ENCODE data around the gene NABP1. TPM values are rescaled to one million over a fixed set of nuclear protein-coding genes. Genes with fewer than 3 reads are reported as not detected.
"Not testable (repeated sequence)": the region's sequence is repeated elsewhere in the genome, so short reads cannot be mapped to it uniquely, and the experiment has no call there.

NABP1 gene
- total RNA-seq, 1 experiment from 2014 or later = 96.3 TPM

DNA sequence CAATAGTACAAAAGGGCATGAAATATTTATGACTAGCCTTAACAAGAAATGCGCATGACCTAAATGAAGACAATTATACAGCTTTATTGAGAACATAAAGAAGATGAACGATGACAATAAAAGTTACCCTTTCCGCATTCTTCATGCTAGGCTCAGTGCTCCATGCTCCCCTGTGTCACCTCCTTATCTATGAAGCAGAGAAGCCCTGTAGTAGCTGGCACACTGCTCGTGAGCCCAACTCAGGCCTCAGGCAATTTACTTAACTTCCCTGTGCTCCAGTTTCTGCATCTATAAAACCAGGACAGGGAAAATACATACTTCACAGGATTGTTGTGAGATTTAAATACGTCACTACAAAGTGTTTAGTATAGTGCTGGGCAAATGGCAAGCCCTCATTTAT lies 34.5 kb upstream of the NABP1 start:
- POLR2A ChIA-PET = interaction anchor here (0.7 to 1.4 kb wide), 4 partner anchors 34 to 63 kb away, joined by 3 to 9 read pairs (median 4); partner anchors contain the start of gene NABP1
- peaks cover 2% of the 10 kb centered on the region for H3K36me3 Mint-ChIP-seq (ENCODE audit: insufficient read depth, unreplicated experiment)

DNA sequence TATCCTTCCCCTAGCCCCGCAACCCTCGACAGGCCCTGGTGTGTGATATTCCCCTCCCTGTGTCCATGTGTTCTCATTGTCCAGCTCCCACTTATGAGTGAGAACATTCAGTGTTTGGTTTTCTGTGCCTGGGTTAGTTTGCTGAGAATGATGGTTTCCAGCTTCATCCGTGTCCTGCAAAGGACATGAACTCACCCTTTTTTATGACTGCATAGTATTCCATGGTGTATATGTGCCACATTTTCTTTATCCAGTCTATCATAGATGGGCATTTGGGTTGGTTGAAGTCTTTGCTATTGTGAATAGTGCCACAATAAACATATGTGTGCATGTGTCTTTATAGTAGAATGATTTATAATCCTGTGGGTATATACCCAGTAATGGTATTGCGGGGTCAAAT lies 33.3 kb upstream of the NABP1 start:
- H3K27me3 Mint-ChIP-seq (ENCODE audit: insufficient read depth, unreplicated experiment); H3K4me3 Mint-ChIP-seq (ENCODE audit: unreplicated experiment); intact Hi-C loops (cut with micrococcal nuclease); BruUV-seq (replicated peaks); H3K27ac Mint-ChIP-seq (ENCODE audit: low read depth, unreplicated experiment); H3K9me3 Mint-ChIP-seq (ENCODE audit: unreplicated experiment); H3K36me3 Mint-ChIP-seq (ENCODE audit: insufficient read depth, unreplicated experiment); DNase-seq (ENCODE audit: unreplicated experiment): not testable (repeated sequence)
- CTCF ChIA-PET = interaction anchor here (0.7 to 1.0 kb wide), 3 partner anchors 12 to 78 kb away, joined by 5 to 6 read pairs (median 5); no protein-coding TSS in a partner anchor
- H3K4me1 Mint-ChIP-seq (ENCODE audit: insufficient read depth, unreplicated experiment) = peaks cover 20% of the 10 kb centered on the region
- POLR2A ChIA-PET = interaction anchor here (0.5 to 2.8 kb wide), 4 partner anchors 8 to 983 kb away, joined by 3 to 48 read pairs (median 20); partner anchors contain the start of gene NABP1

More for the DNA sequence above, 34.5 kb upstream of the NABP1 start:
- Mint-ChIP-seq H3K4me1 (ENCODE audit: insufficient read depth, unreplicated experiment) (peaks cover 20% of the 10 kb centered on the region), H3K4me3 (ENCODE audit: unreplicated experiment) (no peak overlapping the region), H3K27ac (ENCODE audit: low read depth, unreplicated experiment) (no peak overlapping the region), H3K9me3 (ENCODE audit: unreplicated experiment) (no peaks in the 10 kb centered on the region), H3K27me3 (ENCODE audit: insufficient read depth, unreplicated experiment) (no peaks in the 10 kb centered on the region)
- intact Hi-C loops (cut with micrococcal nuclease) = no loop called here
- no peak for DNase-seq (ENCODE audit: unreplicated experiment)
- BruUV-seq (replicated peaks) = no TSS peak
- CTCF ChIA-PET = interaction anchor here (0.6 to 0.8 kb wide), 4 partner anchors 11 to 89 kb away, joined by 3 to 4 read pairs (median 3); no protein-coding TSS in a partner anchor
- TF ChIP-seq, protein P1, sequence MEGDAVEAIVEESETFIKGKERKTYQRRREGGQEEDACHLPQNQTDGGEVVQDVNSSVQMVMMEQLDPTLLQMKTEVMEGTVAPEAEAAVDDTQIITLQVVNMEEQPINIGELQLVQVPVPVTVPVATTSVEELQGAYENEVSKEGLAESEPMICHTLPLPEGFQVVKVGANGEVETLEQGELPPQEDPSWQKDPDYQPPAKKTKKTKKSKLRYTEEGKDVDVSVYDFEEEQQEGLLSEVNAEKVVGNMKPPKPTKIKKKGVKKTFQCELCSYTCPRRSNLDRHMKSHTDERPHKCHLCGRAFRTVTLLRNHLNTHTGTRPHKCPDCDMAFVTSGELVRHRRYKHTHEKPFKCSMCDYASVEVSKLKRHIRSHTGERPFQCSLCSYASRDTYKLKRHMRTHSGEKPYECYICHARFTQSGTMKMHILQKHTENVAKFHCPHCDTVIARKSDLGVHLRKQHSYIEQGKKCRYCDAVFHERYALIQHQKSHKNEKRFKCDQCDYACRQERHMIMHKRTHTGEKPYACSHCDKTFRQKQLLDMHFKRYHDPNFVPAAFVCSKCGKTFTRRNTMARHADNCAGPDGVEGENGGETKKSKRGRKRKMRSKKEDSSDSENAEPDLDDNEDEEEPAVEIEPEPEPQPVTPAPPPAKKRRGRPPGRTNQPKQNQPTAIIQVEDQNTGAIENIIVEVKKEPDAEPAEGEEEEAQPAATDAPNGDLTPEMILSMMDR (IDR thresholded peaks at IDR 0.05; ENCODE audit: unreplicated experiment) = no peak

DNA sequence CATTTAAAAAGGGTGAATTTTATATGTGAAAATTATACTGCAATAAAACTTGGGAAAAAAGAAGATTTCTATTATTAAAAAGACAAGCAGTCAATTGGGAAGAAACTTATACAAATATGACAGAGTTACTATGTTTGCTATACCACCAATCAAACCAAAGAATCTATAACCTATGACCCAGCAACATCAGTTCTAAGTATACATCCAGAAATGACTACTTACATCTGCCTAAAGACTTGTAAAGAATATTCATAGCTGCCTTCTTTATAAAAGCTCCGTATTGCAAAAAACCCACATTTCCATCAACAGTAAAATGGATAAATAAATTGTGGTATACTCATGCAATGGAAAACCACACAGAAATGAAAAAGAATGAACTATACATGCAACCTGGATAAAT lies 32.9 kb upstream of the NABP1 start:
- Mint-ChIP-seq H3K27ac (ENCODE audit: low read depth, unreplicated experiment) (no peak overlapping the region), H3K9me3 (ENCODE audit: unreplicated experiment) (no peaks in the 10 kb centered on the region), H3K4me3 (ENCODE audit: unreplicated experiment) (no peak overlapping the region), H3K36me3 (ENCODE audit: insufficient read depth, unreplicated experiment) (peaks cover 7% of the 10 kb centered on the region), H3K4me1 (ENCODE audit: insufficient read depth, unreplicated experiment) (peaks cover 20% of the 10 kb centered on the region), H3K27me3 (ENCODE audit: insufficient read depth, unreplicated experiment) (no peaks in the 10 kb centered on the region)
- BruUV-seq (replicated peaks) = no TSS peak
- TF ChIP-seq, protein P1 (IDR thresholded peaks at IDR 0.05; ENCODE audit: unreplicated experiment) = no peak
- POLR2A ChIA-PET = interaction anchor here (0.5 to 2.8 kb wide), 9 partner anchors 8 to 983 kb away, joined by 3 to 48 read pairs (median 5); partner anchors contain the start of gene NABP1
- intact Hi-C loops (cut with micrococcal nuclease) = no loop called here
- CTCF ChIA-PET = interaction anchor here (0.7 to 1.0 kb wide), 4 partner anchors 11 to 78 kb away, joined by 3 to 6 read pairs (median 5); no protein-coding TSS in a partner anchor
- DNase-seq (ENCODE audit: unreplicated experiment) = no peak

DNA sequence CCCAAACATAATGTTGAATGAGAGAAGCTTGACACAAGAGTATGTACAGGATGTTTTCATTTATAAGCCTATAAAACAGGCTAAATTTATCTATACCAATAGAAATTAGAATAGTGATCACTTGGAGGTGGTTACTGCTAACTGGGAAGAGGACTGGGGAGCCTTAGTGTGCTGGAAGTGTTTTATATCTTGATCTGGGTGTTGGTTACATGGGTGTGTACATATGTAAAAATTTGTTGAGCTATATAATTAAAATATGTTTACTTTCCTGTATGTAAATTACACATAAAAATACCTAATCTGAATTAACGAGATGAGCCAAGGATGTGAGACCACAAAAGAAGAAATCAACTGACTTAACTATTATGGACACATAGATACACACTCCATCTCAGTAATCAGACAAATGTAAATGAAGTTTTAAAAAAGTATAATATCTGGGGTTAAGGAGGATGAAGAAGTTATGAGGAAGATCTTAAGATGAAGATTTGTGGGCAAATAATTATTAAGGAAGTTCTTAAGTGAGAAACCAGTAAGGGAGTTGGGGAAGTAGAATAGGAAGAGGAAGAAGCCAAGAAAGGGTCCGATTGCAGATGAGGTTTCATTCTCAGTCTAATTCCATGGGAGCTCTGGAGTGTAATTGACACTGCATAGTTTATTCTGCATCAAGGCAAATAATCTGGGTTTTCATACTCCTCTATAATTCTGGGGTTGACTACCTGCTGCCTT lies 32.3 kb upstream of the NABP1 start:
- Mint-ChIP-seq H3K27me3 (ENCODE audit: insufficient read depth, unreplicated experiment) (no peaks in the 10 kb centered on the region), H3K9me3 (ENCODE audit: unreplicated experiment) (no peaks in the 10 kb centered on the region), H3K36me3 (ENCODE audit: insufficient read depth, unreplicated experiment) (peaks cover 7% of the 10 kb centered on the region), H3K27ac (ENCODE audit: low read depth, unreplicated experiment) (peak overlapping the region; percentile 83), H3K4me3 (ENCODE audit: unreplicated experiment) (no peak overlapping the region), H3K4me1 (ENCODE audit: insufficient read depth, unreplicated experiment) (peaks cover 20% of the 10 kb centered on the region)
- intact Hi-C loops (cut with micrococcal nuclease) = no loop called here
- no TSS peak for BruUV-seq (replicated peaks)
- POLR2A ChIA-PET = interaction anchor here (0.7 to 2.8 kb wide), 12 partner anchors 9 to 777 kb away, joined by 3 to 48 read pairs (median 8); partner anchors contain the start of gene NABP1
- CTCF ChIA-PET = interaction anchor here (0.6 to 1.4 kb wide), 6 partner anchors 8 to 79 kb away, joined by 3 to 7 read pairs (median 4); no protein-coding TSS in a partner anchor
- DNase-seq (ENCODE audit: unreplicated experiment) = no peak
- TF ChIP-seq, protein P1 (IDR thresholded peaks at IDR 0.05; ENCODE audit: unreplicated experiment) = no peak
